ENCODE data around the gene CNTNAP4. TPM values are rescaled to one million over a fixed set of nuclear protein-coding genes. Genes with fewer than 3 reads are reported as not detected.

Gene CNTNAP4
- total RNA-seq, 1 donor from 2014 or later = not detected

GRCh38 chr16:76583466-76583865 lies 306.3 kb downstream of the CNTNAP4 start:
- H3K9me3 ChIP-seq = no peaks in the 10 kb centered on the region
- no peaks in the 10 kb centered on the region for H3K36me3 ChIP-seq
- intact Hi-C loops (cut with DNase I) = no loop called here
- no peak for TF ChIP-seq CTCF (IDR thresholded peaks at IDR 0.05)
- H3K27me3 ChIP-seq = no peaks in the 10 kb centered on the region
- ATAC-seq (no peak), DNase-seq (no peak)
- no peaks in the 10 kb centered on the region for H3K4me1 ChIP-seq
- no peak overlapping the region for H3K27ac ChIP-seq
- H3K4me3 ChIP-seq = no peak overlapping the region

- Histone ChIP-seq H3K4me1 (no peaks in the 10 kb centered on the region), H3K27me3 (no peaks in the 10 kb centered on the region), H3K36me3 (no peaks in the 10 kb centered on the region), H3K4me3 (no peak overlapping the region), H3K27ac (no peak overlapping the region), H3K9me3 (no peaks in the 10 kb centered on the region)
- intact Hi-C loops (cut with DNase I) = no loop called here
- DNase-seq (no peak), ATAC-seq (no peak)
- TF ChIP-seq CTCF (IDR thresholded peaks at IDR 0.05) = no peak
These were observed 306.7 kb downstream of the CNTNAP4 start for GRCh38 chr16:76583945-76584344.

GRCh38 chr16:76598498-76598897 lies 321.3 kb downstream of the CNTNAP4 start:
- Histone ChIP-seq H3K27me3 (no peaks in the 10 kb centered on the region), H3K4me1 (no peaks in the 10 kb centered on the region), H3K9me3 (no peaks in the 10 kb centered on the region), H3K4me3 (no peak overlapping the region), H3K36me3 (no peaks in the 10 kb centered on the region), H3K27ac (no peak overlapping the region)
- DNase-seq (no peak), ATAC-seq (no peak)
- intact Hi-C loops (cut with DNase I) = no loop called here
- TF ChIP-seq CTCF (IDR thresholded peaks at IDR 0.05) = no peak

- Histone ChIP-seq H3K9me3 (no peaks in the 10 kb centered on the region), H3K4me1 (no peaks in the 10 kb centered on the region), H3K27me3 (no peaks in the 10 kb centered on the region), H3K36me3 (no peaks in the 10 kb centered on the region), H3K4me3 (no peak overlapping the region), H3K27ac (no peak overlapping the region)
- ATAC-seq = no peak
- TF ChIP-seq CTCF (IDR thresholded peaks at IDR 0.05) = no peak
- intact Hi-C loops (cut with DNase I) = no loop called here
- DNase-seq = no peak
These were observed 330.1 kb downstream of the CNTNAP4 start for GRCh38 chr16:76607317-76607716.

Data from upper lobe of right lung (tissue), 1 donor.